Esophagus muscularis mucosa (tissue), 4 donors: ENCODE data around the gene CTNNA2.

Experiments used
- CTCF ChIP-seq, 3 experiments: fragments of 200-600 bp in 2 of 3; fragments of 450-650 bp in 1 of 3; sonication (generic) in 2 of 3; IDR thresholded peaks; one replicate each; pipeline ENCODE4 v1.5.1; 2017 to 2019; ENCODE audit warnings: antibody characterized with exemption in 3 of 3, mild to moderate bottlenecking in 2 of 3, moderate library complexity in 1 of 3
- EP300 ChIP-seq: sonication (generic); formaldehyde crosslinking; IDR thresholded peaks from one replicate; pipeline ENCODE4 v1.6.1; 2017; ENCODE audit warnings: antibody characterized with exemption
- POLR2A ChIP-seq: fragments of 450-650 bp; IDR thresholded peaks from one replicate; pipeline ENCODE4 v1.6.1; 2017; ENCODE audit warnings: antibody characterized with exemption, moderate library complexity, mild to moderate bottlenecking, low read depth

DNA sequence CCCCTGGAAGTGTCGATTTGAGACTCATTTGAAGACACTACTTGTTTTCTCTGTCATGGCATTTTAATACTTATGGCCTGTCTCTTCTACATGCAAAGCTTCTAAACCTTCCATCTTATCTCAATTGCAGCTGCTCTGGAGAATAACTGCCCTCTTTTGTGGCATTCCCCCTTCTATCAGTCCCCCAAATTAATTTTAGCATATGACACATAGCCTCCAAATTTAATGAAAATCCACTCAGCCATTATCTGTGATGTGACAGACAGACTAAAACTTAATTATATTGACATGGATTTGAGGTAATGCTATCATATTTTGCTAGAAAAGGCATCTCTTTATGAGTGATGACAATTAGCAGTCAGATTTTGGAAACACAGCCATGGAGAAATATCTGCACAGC is 720.5 kb downstream of the CTNNA2 start:
- TF ChIP-seq CTCF (IDR thresholded peaks at IDR 0.05) (no peak), POLR2A (no peak), EP300 (no peak)
